HepG2 (cell line): ENCODE measurements around the gene DNAJC18. TPM values are rescaled to one million over a fixed set of nuclear protein-coding genes. Genes with fewer than 3 reads are reported as not detected.

Experiments
- ATF3 ChIP-seq: sonication (generic); formaldehyde crosslinking; IDR thresholded peaks from 2 replicates; pipeline ENCODE4 v1.4.0; 2020; ENCODE audit warnings: missing genetic modification reagents
- BATF2 ChIP-seq: sonication (generic); formaldehyde crosslinking; IDR thresholded peaks from 2 replicates; pipeline ENCODE4 v1.8.0; 2022; ENCODE audit warnings: mild to moderate bottlenecking, missing genetic modification reagents, moderate library complexity
- CBFB ChIP-seq: sonication (generic); formaldehyde crosslinking; IDR thresholded peaks from 2 replicates; pipeline ENCODE4 v1.4.0; 2020; ENCODE audit warnings: missing genetic modification reagents
- DDIT3 ChIP-seq: sonication (generic); formaldehyde crosslinking; IDR thresholded peaks from 2 replicates; pipeline ENCODE4 v1.4.0; 2020; ENCODE audit warnings: mild to moderate bottlenecking, missing genetic modification reagents
- EP300 ChIP-seq, 3 experiments: sonication (generic) in 1 of 3; formaldehyde crosslinking in 1 of 3; IDR thresholded peaks; 2 replicates each; pipeline versions ENCODE4 v1.5.1 to v1.6.1; 2011 to 2020; ENCODE audit warnings: low read depth in 2 of 3, low read length in 2 of 3, borderline replicate concordance in 1 of 3, improper control_type of control experiment in 1 of 3, mild to moderate bottlenecking in 1 of 3, missing genetic modification reagents in 1 of 3, moderate library complexity in 1 of 3
- FOXC1 ChIP-seq: sonication (generic); formaldehyde crosslinking; IDR thresholded peaks from 2 replicates; pipeline ENCODE4 v1.8.0; 2022; ENCODE audit warnings: mild to moderate bottlenecking, missing genetic modification reagents, borderline replicate concordance
- HNRNPUL1 ChIP-seq: fragments of 200-400 bp; formaldehyde crosslinking; IDR thresholded peaks from 2 replicates; pipeline ENCODE4 v1.6.1; 2017; ENCODE audit warnings: low read depth, mild to moderate bottlenecking, low read length, moderate library complexity
- KAT7 ChIP-seq: IDR thresholded peaks from 2 replicates; pipeline ENCODE4 v1.6.1; 2018; ENCODE audit warnings: borderline replicate concordance, missing compliant biosample characterization
- KAT8 ChIP-seq: IDR thresholded peaks from 2 replicates; pipeline ENCODE4 v1.6.1; 2016; ENCODE audit warnings: missing genetic modification reagents, missing compliant biosample characterization
- MTERF4 ChIP-seq: sonication (generic); formaldehyde crosslinking; IDR thresholded peaks from 2 replicates; pipeline ENCODE4 v1.8.0; 2023; ENCODE audit warnings: mild to moderate bottlenecking, missing genetic modification reagents
- MXD3 ChIP-seq: IDR thresholded peaks from 2 replicates; pipeline ENCODE4 v1.6.1; 2016; ENCODE audit warnings: mild to moderate bottlenecking, missing biosample characterization, missing genetic modification reagents
- NFKB2 ChIP-seq: sonication (generic); formaldehyde crosslinking; IDR thresholded peaks from 2 replicates; pipeline ENCODE4 v1.4.0; 2020; ENCODE audit warnings: missing genetic modification reagents, borderline replicate concordance
- NRL ChIP-seq: sonication (generic); formaldehyde crosslinking; IDR thresholded peaks from 2 replicates; pipeline ENCODE4 v1.5.0; 2020; ENCODE audit warnings: missing genetic modification reagents, mild to moderate bottlenecking, moderate library complexity, borderline replicate concordance
- PPARG ChIP-seq: conservative IDR thresholded peaks from 2 replicates; pipeline ENCODE4 v1.6.1; 2016; ENCODE audit warnings: missing biosample characterization, missing genetic modification reagents
- PRDM4 ChIP-seq: sonication (generic); formaldehyde crosslinking; IDR thresholded peaks from 2 replicates; pipeline ENCODE4 v1.9.0; 2021; ENCODE audit warnings: missing genetic modification reagents, borderline replicate concordance
- PREB ChIP-seq: sonication (generic); formaldehyde crosslinking; IDR thresholded peaks from 2 replicates; pipeline ENCODE4 v1.4.0; 2020; ENCODE audit warnings: missing genetic modification reagents
- RAD21 ChIP-seq: fragments of 450-650 bp; formaldehyde crosslinking; IDR thresholded peaks from 2 replicates; pipeline ENCODE4 v1.5.0; 2020; ENCODE audit warnings: mild to moderate bottlenecking
- SAP130 ChIP-seq: IDR thresholded peaks from 2 replicates; pipeline ENCODE4 v1.6.1; 2016; ENCODE audit warnings: low read depth
- SP5 ChIP-seq: IDR thresholded peaks from 2 replicates; pipeline ENCODE4 v1.6.1; 2016; ENCODE audit warnings: low read depth, borderline replicate concordance
- TRAFD1 ChIP-seq: sonication (generic); formaldehyde crosslinking; IDR thresholded peaks from 2 replicates; pipeline ENCODE4 v1.5.1; 2020; ENCODE audit warnings: missing genetic modification reagents, mild to moderate bottlenecking, borderline replicate concordance
- ZFAT ChIP-seq: sonication (generic); formaldehyde crosslinking; conservative IDR thresholded peaks from 2 replicates; pipeline ENCODE4 v1.8.1; 2023; ENCODE audit warnings: missing genetic modification reagents, inconsistent platforms
- polyA plus RNA-seq, 8 experiments: library from polyadenylated mRNA; depleted of rRNA in 3 of 8; stranded (reverse) in 7 of 8; unstranded in 1 of 8; fragments of >200 nt; fragmentation: Illumina TruSeq in 4 of 8; extraction: Trizol in 4 of 8; gene quantifications; 2 replicates each; pipeline versions ENCODE4 v1.2.1 to v1.2.3, GENCODE V29; 2011 to 2016; ENCODE audit warnings: low read depth in 4 of 8, missing spikeins in 1 of 8, mixed read lengths in 1 of 8; ENCODE audit not compliant: insufficient read depth in 1 of 8
- total RNA-seq, 5 experiments: library from RNA; depleted of rRNA; stranded (reverse); fragments of >200 nt; fragmentation: Illumina TruSeq; extraction: Trizol; gene quantifications; 2 replicates each; pipeline ENCODE4 v1.2.3, GENCODE V29; 2016; ENCODE audit warnings: low read depth in 1 of 5

Gene DNAJC18
- total and polyA plus RNA-seq, 2 of the 13 experiments (the other 11 are each of a cell fraction or from before 2014, with no cell fraction given): 6.5 to 6.6 TPM

- TF ChIP-seq PRDM4 (CRISPR knock-in tag) (no peak), SAP130 (CRISPR knock-in tag) (peak; percentile 41; the same call in 1 of the 2 replicates), KAT7 (CRISPR knock-in tag) (no peak), RAD21 (CRISPR knock-in tag) (0 out of 2 replicates have a peak, but pooled peaks have one; percentile 13), CBFB (CRISPR knock-in tag) (0 out of 2 replicates have a peak, but pooled peaks have one; percentile 36), ZFAT (no peak), TRAFD1 (CRISPR knock-in tag) (no peak), FOXC1 (peak; percentile 50; the same call in 1 of the 2 replicates), SP5 (CRISPR knock-in tag) (no peak), NFKB2 (CRISPR knock-in tag) (no peak), KAT8 (CRISPR knock-in tag) (no peak), PREB (CRISPR knock-in tag) (no peak), MXD3 (CRISPR knock-in tag) (no peak), EP300 (IDR thresholded peaks at IDR 0.05; ENCODE audit: low read depth in 2 of 2, low read length in 2 of 2) (no peak), EP300 (CRISPR knock-in tag; IDR thresholded peaks at IDR 0.05; ENCODE audit: borderline replicate concordance) (no peak), HNRNPUL1 (no peak), PPARG (CRISPR knock-in tag) (peak; percentile 29; the same call in 1 of the 2 replicates), ATF3 (CRISPR knock-in tag) (0 out of 2 replicates have a peak, but pooled peaks have one; percentile 20), NRL (CRISPR knock-in tag) (no peak), BATF2 (no peak), DDIT3 (CRISPR knock-in tag) (no peak), MTERF4 (CRISPR knock-in tag) (0 out of 2 replicates have a peak, but pooled peaks have one; percentile 22)
Measured at GRCh38 chr5:139402561-139403158, 36.7 kb downstream of the DNAJC18 start (continued).
